Ishikawa (cell line): ENCODE measurements around the gene NSMCE4A.

ENCODE experiments used
- CREB1 ChIP-seq: IDR thresholded peaks from 2 replicates; pipeline ENCODE4 v1.6.1; 2012; ENCODE audit warnings: low read depth
- EGR1 ChIP-seq: IDR thresholded peaks from 2 replicates; pipeline ENCODE4 v1.6.1; 2012
- EP300 ChIP-seq: IDR thresholded peaks from 2 replicates; pipeline ENCODE4 v1.6.1; 2012; ENCODE audit warnings: borderline replicate concordance
- USF1 ChIP-seq: IDR thresholded peaks from 2 replicates; pipeline ENCODE4 v1.6.1; 2012
- ZBTB7A ChIP-seq: IDR thresholded peaks from 2 replicates; pipeline ENCODE4 v1.6.1; 2012; ENCODE audit warnings: low read depth

GRCh38 chr10:121998462-121998861, 23.4 kb upstream of the NSMCE4A start:
- no peak for TF ChIP-seq CREB1
- no peak for TF ChIP-seq EGR1
- no peak for TF ChIP-seq EP300
- no peak for TF ChIP-seq ZBTB7A
- no peak for TF ChIP-seq USF1
